CD4-positive, CD25-positive, alpha-beta regulatory T cell (primary cell): ENCODE measurements around the gene ETV6. TPM values are rescaled to one million over a fixed set of nuclear protein-coding genes. Genes with fewer than 3 reads are reported as not detected.
A peak's percentile ranks its signal among the peaks of the same experiment; 100 is the strongest.
"Not testable (repeated sequence)": the region's sequence is repeated elsewhere in the genome, so short reads cannot be mapped to it uniquely, and the experiment has no call there.

ENCODE experiments used
- ATAC-seq, 2 donors: fragments of 150-1000 bp; cut with Tn5 transposase; one replicate each; pipeline ENCODE4 v1.10.0; 2021; ENCODE audit warnings: low read depth in 2 of 2, moderate number of reproducible peaks in 2 of 2, moderate library complexity in 1 of 2
- DNase-seq, 3 donors: peaks; one replicate each; pipeline versions ENCODE4 v3.0.0 to v3.0.0-alpha.2; 2012 to 2022; ENCODE audit warnings: mixed read lengths in 1 of 3
- H3K27ac ChIP-seq: one replicate; pipeline ENCODE4 v1.7.0; 2013; ENCODE audit warnings: mild to moderate bottlenecking, low read length; ENCODE audit not compliant: insufficient read depth, poor library complexity, severe bottlenecking
- H3K27me3 ChIP-seq: one replicate; pipeline ENCODE4 v1.7.0; 2013; ENCODE audit warnings: low read length; ENCODE audit not compliant: control insufficient read depth, insufficient read depth
- H3K36me3 ChIP-seq: one replicate; pipeline ENCODE4 v1.7.0; 2013; ENCODE audit warnings: mild to moderate bottlenecking, low read length, moderate library complexity; ENCODE audit not compliant: control insufficient read depth, insufficient read depth
- H3K4me1 ChIP-seq: 2 replicates; pipeline ENCODE4 v1.7.0; 2013; ENCODE audit warnings: mild to moderate bottlenecking, low read length; ENCODE audit not compliant: insufficient read depth, control insufficient read depth, poor library complexity, severe bottlenecking
- H3K4me3 ChIP-seq: one replicate; pipeline ENCODE4 v1.7.0; 2013; ENCODE audit warnings: low read depth, mild to moderate bottlenecking, low read length, moderate library complexity
- H3K9me3 ChIP-seq, 2 experiments: 1 replicate in 1 of 2; 2 replicates in 1 of 2; pipeline ENCODE4 v1.7.0; 2013; ENCODE audit warnings: low read length in 2 of 2, mild to moderate bottlenecking in 1 of 2, moderate library complexity in 1 of 2; ENCODE audit not compliant: control insufficient read depth in 2 of 2
- H3K27ac Mint-ChIP-seq, 3 donors: one replicate each; pipeline ENCODE4 v1.8.0; 2020 to 2022; ENCODE audit warnings: mild to moderate bottlenecking in 3 of 3, mixed read lengths in 3 of 3, moderate library complexity in 2 of 3
- H3K27me3 Mint-ChIP-seq: one replicate; pipeline ENCODE4 v1.8.0; 2022; ENCODE audit warnings: mild to moderate bottlenecking, mixed read lengths
- H3K36me3 Mint-ChIP-seq: one replicate; pipeline ENCODE4 v1.8.0; 2020; ENCODE audit warnings: mixed read lengths
- H3K4me1 Mint-ChIP-seq, 4 donors: one replicate each; pipeline ENCODE4 v1.8.0; 2020 to 2022; ENCODE audit warnings: mixed read lengths in 4 of 4, mild to moderate bottlenecking in 1 of 4
- H3K4me3 Mint-ChIP-seq, 4 donors: one replicate each; pipeline ENCODE4 v1.8.0; 2020 to 2022; ENCODE audit warnings: mild to moderate bottlenecking in 4 of 4, mixed read lengths in 4 of 4, moderate library complexity in 3 of 4
- H3K9me3 Mint-ChIP-seq, 7 donors: one replicate each; pipeline ENCODE4 v1.8.0; 2020 to 2022; ENCODE audit warnings: mixed read lengths in 7 of 7, mild to moderate bottlenecking in 3 of 7, moderate library complexity in 2 of 7
- polyA plus RNA-seq, 4 donors: library from polyadenylated mRNA; unstranded; fragments of 300-500 nt; fragmentation: Illumina TruSeq; gene quantifications; one replicate each; pipeline ENCODE4 v1.2.3, GENCODE V29; 2021
- total RNA-seq: library from RNA; stranded (reverse); gene quantifications from one replicate; pipeline ENCODE4 v1.2.3, GENCODE V29; 2022

Gene ETV6
- total and polyA plus RNA-seq, 5 donors from 2014 or later = 2.5 to 62.5 (median 4.1) TPM

DNA sequence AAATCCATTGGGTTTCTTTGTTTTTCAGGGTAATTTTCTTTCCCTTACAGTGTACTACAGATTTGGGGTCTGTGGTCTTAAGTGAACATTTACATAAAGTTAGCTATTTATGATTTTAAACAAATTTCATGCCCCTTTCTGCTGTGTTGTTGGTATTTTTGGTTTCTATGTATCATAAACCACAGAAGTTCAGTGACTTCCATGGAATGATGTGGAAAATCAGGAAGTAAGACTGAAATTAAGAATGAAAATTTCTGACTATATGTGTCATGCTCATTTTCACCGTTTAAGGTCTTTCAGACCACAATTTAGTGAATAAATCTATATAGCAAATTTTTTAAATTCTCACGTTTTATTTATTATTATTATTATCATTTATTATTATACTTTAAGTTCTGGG, 31.7 kb downstream of the ETV6 start:
- Histone ChIP-seq H3K4me1 (no peaks in the 10 kb centered on the region), H3K27me3 (no peaks in the 10 kb centered on the region), H3K27ac (no peak overlapping the region), H3K9me3 (no peaks in the 10 kb centered on the region), H3K36me3 (peaks cover 5% of the 10 kb centered on the region), H3K4me3 (no peak overlapping the region)
- Mint-ChIP-seq H3K27me3 (no peaks in the 10 kb centered on the region), H3K4me1 (peaks cover 15 to 45% (median 36%) of the 10 kb centered on the region in 4 donors), H3K36me3 (peaks cover 16% of the 10 kb centered on the region), H3K4me3 (no peak overlapping the region), H3K27ac (no peak overlapping the region), H3K9me3 (peaks cover 0 to 2% (median 0%) of the 10 kb centered on the region in 7 donors)
- ATAC-seq (no peak), DNase-seq (no peak)

DNA sequence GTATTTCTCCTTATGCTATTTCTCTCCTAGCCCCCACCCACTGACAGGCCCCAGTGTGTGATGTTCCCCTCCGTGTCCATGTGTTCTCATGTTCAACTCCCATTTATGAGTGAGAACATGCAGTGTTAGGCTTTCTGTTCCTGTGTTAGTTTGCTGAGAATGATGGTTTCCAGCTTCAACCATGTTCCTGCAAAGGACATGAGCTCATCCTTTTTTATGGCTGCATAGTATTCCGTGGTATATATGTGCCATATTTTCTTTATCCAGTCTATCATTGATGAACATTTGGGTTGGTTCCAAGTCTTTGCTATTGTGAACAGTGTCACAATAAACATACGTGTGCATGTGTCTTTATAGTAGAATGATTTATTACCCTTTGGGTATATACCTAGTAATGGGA, 32.2 kb downstream of the ETV6 start:
- H3K27me3 Mint-ChIP-seq = not testable (repeated sequence)

DNA sequence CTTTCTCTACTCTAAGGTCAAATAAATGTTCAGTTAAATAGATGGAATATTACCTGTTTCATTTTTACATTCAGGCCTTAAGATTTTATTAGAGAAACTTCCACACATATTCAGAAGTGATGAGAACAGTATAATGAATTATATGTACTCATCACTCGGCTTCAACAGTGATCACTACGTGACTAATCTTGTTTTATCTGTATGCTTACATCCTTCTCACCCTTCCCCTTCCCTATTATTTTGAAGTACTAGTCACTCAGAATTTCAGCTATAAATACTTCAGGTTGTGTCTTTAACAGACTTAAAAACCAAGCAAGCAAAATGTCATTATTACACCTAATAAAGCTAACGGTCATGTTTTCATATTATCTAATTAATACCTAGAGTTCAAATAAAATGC, 34.9 kb downstream of the ETV6 start:
- ATAC-seq (no peak), DNase-seq (no peak)
- Histone ChIP-seq H3K4me1 (no peaks in the 10 kb centered on the region), H3K27ac (no peak overlapping the region), H3K9me3 (no peaks in the 10 kb centered on the region), H3K27me3 (no peaks in the 10 kb centered on the region), H3K4me3 (no peak overlapping the region), H3K36me3 (no peaks in the 10 kb centered on the region)
- Mint-ChIP-seq H3K4me3 (no peak overlapping the region), H3K27ac (peak overlapping the region in 1 of 3 donors; percentile 48), H3K27me3 (no peaks in the 10 kb centered on the region), H3K36me3 (peaks cover 7% of the 10 kb centered on the region), H3K9me3 (peaks cover 0 to 2% (median 0%) of the 10 kb centered on the region in 7 donors), H3K4me1 (peaks cover 6 to 34% (median 29%) of the 10 kb centered on the region in 4 donors)

More for the DNA sequence above, 32.2 kb downstream of the ETV6 start:
- not testable (repeated sequence) for H3K27ac Mint-ChIP-seq, H3K36me3 ChIP-seq, H3K4me3 ChIP-seq, ATAC-seq, H3K4me3 Mint-ChIP-seq, H3K4me1 ChIP-seq, H3K9me3 Mint-ChIP-seq, DNase-seq, H3K9me3 ChIP-seq, H3K27ac ChIP-seq, H3K27me3 ChIP-seq
- peaks cover 11 to 41% (median 35%) of the 10 kb centered on the region in 4 donors for H3K4me1 Mint-ChIP-seq
- H3K36me3 Mint-ChIP-seq = peaks cover 16% of the 10 kb centered on the region

DNA sequence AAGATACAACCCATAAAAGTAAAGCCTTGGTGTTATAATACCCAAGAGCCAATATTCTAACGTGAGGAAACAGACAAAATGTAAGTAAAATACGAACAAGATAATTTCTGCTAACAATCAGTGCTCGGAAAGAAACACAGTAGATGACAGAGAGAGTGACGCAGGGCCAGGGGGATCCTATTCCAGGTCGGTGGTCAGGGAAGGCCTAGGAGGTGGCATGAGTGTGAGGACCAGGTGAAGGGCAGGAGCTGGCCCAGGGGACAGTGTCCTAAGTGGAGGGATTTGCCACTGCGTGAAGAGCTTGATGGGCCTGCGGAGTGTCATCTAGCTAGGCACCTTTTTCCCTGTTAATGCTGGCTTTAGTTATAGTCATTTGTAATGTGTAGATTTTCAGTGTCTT, 35.3 kb downstream of the ETV6 start:
- H3K4me3 Mint-ChIP-seq = no peak overlapping the region
- H3K36me3 Mint-ChIP-seq = peaks cover 7% of the 10 kb centered on the region
- H3K36me3 ChIP-seq = no peaks in the 10 kb centered on the region
- H3K4me1 ChIP-seq = no peaks in the 10 kb centered on the region
- no peaks in the 10 kb centered on the region for H3K27me3 Mint-ChIP-seq
- H3K27me3 ChIP-seq = no peaks in the 10 kb centered on the region
- no peak overlapping the region for H3K27ac ChIP-seq
- H3K27ac Mint-ChIP-seq = peak overlapping the region in 2 of 3 donors; percentile 48 to 77
- DNase-seq (no peak), ATAC-seq (no peak)
- H3K4me1 Mint-ChIP-seq = peaks cover 6 to 31% (median 24%) of the 10 kb centered on the region in 4 donors
- H3K9me3 Mint-ChIP-seq = peaks cover 0 to 2% (median 0%) of the 10 kb centered on the region in 7 donors
- H3K4me3 ChIP-seq = no peak overlapping the region
- no peaks in the 10 kb centered on the region for H3K9me3 ChIP-seq

DNA sequence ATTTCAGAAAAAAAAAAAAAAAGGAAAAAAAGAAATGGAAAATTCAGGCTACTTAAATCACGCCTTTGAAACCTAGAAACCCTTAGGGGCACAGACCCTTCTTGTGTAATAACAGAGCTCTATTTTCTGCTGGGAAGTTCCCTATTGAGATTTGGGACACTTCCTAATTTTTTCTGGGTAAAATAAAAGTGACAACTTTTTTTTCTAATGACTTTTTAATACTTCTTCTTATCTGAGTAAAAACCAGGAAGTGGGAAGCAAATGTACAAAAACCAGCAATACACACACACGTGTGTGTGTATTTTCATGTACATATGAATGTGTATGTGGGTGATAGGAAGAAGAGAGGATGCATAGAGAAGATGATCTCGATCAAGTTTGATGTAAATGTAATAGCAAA, 35.8 kb downstream of the ETV6 start:
- peaks cover 0 to 2% (median 0%) of the 10 kb centered on the region in 7 donors for H3K9me3 Mint-ChIP-seq
- H3K27ac Mint-ChIP-seq = no peak overlapping the region
- H3K36me3 ChIP-seq = no peaks in the 10 kb centered on the region
- DNase-seq (no peak), ATAC-seq (no peak)
- no peaks in the 10 kb centered on the region for H3K9me3 ChIP-seq
- no peak overlapping the region for H3K27ac ChIP-seq
- H3K4me1 Mint-ChIP-seq = peaks cover 6 to 35% (median 23%) of the 10 kb centered on the region in 4 donors
- H3K4me1 ChIP-seq = no peaks in the 10 kb centered on the region
- H3K36me3 Mint-ChIP-seq = peaks cover 7% of the 10 kb centered on the region
- H3K27me3 Mint-ChIP-seq = no peaks in the 10 kb centered on the region
- H3K27me3 ChIP-seq = no peaks in the 10 kb centered on the region
- H3K4me3 Mint-ChIP-seq = no peak overlapping the region
- H3K4me3 ChIP-seq = no peak overlapping the region

DNA sequence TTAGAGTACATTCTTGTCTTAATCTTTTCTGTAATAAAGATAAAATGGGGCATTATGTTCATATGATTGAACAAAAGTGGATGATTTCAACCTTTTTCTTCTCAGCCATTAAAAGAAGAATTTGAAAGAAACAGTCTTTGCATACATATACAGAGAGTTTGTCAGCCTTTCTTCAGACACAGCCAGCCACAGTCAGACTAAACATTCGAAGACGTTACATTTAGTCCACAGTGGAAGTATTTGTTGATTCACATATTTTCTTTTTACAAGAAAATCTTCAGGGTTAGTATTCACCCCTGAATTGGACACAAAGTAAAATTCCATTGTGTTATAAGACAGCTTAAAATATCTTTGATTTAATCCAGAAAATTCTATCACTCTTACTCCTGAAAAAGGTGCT, 36.2 kb downstream of the ETV6 start:
- H3K27me3 ChIP-seq = no peaks in the 10 kb centered on the region
- Mint-ChIP-seq H3K4me3 (no peak overlapping the region), H3K9me3 (peaks cover 0 to 2% (median 0%) of the 10 kb centered on the region in 7 donors), H3K4me1 (peaks cover 6 to 35% (median 21%) of the 10 kb centered on the region in 4 donors), H3K27me3 (no peaks in the 10 kb centered on the region), H3K27ac (no peak overlapping the region), H3K36me3 (peaks cover 7% of the 10 kb centered on the region)
- DNase-seq (no peak), ATAC-seq (no peak)
- no peak overlapping the region for H3K27ac ChIP-seq
- no peaks in the 10 kb centered on the region for H3K9me3 ChIP-seq
- no peaks in the 10 kb centered on the region for H3K36me3 ChIP-seq
- H3K4me3 ChIP-seq = no peak overlapping the region
- no peaks in the 10 kb centered on the region for H3K4me1 ChIP-seq

DNA sequence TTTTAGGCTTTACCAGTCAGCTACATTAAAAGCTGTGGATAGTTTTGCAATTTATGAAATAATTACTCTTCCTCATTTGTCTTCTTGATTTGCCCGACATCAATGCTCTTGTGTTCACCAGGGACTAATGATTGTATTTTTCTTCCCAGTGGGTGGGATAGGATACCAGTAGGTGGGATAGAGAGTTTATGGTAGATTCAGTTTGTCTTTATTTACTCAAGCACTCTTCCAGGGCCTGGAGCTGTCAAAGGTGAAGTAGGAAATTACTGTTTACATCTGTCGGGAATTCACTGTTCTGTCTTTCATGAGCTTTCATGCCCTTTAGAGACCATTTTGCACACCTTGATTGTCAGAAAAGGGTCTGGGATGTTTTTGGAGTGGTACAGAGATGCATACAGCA, 36.6 kb downstream of the ETV6 start:
- Histone ChIP-seq H3K27me3 (no peaks in the 10 kb centered on the region), H3K9me3 (no peaks in the 10 kb centered on the region), H3K27ac (no peak overlapping the region), H3K4me1 (no peaks in the 10 kb centered on the region), H3K36me3 (no peaks in the 10 kb centered on the region), H3K4me3 (no peak overlapping the region)
- Mint-ChIP-seq H3K27me3 (no peaks in the 10 kb centered on the region), H3K4me1 (peaks cover 6 to 34% (median 22%) of the 10 kb centered on the region in 4 donors), H3K9me3 (peaks cover 0 to 2% (median 0%) of the 10 kb centered on the region in 7 donors), H3K4me3 (no peak overlapping the region), H3K27ac (peak overlapping the region in 1 of 3 donors; percentile 77), H3K36me3 (peaks cover 7% of the 10 kb centered on the region)
- DNase-seq (no peak), ATAC-seq (no peak)

DNA sequence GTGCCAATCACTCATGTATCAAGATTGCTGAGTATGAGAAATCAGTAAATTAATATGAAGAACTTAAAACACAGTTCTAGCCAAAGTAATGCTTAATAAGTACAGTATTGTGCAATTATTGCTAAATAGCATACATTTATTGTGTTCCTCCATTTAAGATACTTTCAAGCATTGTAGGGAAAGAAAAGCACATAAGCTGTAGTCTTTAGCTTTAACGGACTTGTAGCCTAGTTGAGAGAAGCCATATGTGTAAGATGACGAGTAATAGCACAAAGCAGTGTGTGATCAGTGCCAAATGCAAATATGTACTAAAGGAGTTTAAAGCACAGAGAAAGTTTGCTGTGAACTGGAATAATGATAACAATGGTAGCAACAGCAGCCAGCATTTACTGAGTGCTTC, 38.1 kb downstream of the ETV6 start:
- no peak overlapping the region for H3K4me3 Mint-ChIP-seq
- H3K9me3 Mint-ChIP-seq = peaks cover 0 to 2% (median 0%) of the 10 kb centered on the region in 7 donors
- no peaks in the 10 kb centered on the region for H3K9me3 ChIP-seq
- H3K4me1 ChIP-seq = no peaks in the 10 kb centered on the region
- no peak overlapping the region for H3K4me3 ChIP-seq
- no peaks in the 10 kb centered on the region for H3K27me3 Mint-ChIP-seq
- H3K27ac ChIP-seq = no peak overlapping the region
- H3K36me3 Mint-ChIP-seq = peaks cover under 1% of the 10 kb centered on the region
- H3K36me3 ChIP-seq = no peaks in the 10 kb centered on the region
- no peaks in the 10 kb centered on the region for H3K27me3 ChIP-seq
- peaks cover 10 to 33% (median 21%) of the 10 kb centered on the region in 4 donors for H3K4me1 Mint-ChIP-seq
- H3K27ac Mint-ChIP-seq = no peak overlapping the region
- DNase-seq = no peak
- ATAC-seq = no peak
